GM20431 (cell line): ENCODE data around the gene NR0B2.

Experiments
- in situ Hi-C: fragments of 300-500 bp; cut with MseI, MboI; formaldehyde crosslinking; loops from one replicate; pipeline ENCODE4 v1.15.0; 2020; ENCODE audit warnings: low sequenced_read_pairs; ENCODE audit not compliant: unreplicated experiment

Gene NR0B2

DNA sequence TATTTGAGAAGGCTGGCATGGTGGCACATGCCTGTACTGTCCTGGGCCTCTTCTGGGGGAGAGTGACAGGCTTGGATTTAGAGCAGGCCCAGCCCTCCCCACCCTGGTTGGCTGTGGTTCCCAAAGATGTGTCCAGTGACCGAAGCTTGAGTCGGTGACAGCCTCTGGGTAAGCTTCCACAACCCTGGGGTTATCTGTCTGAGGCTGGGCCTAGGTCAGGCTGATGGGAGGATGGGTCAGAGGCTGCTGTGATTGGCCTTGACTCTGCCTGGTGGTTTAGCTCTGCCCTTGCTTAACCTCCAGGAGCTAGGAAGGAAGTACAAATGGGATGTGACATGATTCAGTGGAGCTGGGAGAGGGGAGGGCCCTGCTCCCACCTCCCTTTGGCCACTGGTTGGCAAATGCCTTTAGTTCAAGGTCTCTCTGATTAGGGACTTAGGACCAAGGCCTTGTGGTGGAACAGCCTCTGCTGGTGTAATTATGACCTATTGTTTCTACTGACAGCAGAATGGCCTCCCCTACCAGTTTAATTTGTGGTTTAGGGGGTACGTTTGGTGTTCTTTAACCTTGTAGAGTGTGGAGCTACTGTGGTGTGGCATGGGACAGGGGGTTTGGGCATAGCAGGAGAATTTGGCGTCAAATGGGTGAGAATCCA lies 24.4 kb upstream of the NR0B2 start:
- in situ Hi-C loops, result no loop called here

DNA sequence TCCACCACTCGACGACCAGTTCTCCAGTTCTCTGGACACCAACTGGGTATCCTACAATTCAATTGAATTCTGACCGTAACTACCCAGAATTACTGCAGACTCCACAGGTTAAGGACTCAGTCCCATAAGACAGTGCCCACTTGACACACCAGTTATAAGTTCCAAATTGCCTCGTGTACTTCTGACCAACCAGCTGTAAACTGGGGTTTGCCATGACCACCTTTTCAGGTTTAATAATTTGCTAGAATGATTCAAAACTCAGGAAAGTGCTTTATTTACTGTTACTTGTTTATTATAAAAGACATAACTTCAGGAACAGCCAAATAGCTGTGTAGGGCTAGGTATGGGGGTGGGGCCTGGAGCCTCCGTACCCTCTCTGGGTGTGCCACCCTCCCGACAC lies 23.0 kb upstream of the NR0B2 start:
- in situ Hi-C loops, result no loop called here

DNA sequence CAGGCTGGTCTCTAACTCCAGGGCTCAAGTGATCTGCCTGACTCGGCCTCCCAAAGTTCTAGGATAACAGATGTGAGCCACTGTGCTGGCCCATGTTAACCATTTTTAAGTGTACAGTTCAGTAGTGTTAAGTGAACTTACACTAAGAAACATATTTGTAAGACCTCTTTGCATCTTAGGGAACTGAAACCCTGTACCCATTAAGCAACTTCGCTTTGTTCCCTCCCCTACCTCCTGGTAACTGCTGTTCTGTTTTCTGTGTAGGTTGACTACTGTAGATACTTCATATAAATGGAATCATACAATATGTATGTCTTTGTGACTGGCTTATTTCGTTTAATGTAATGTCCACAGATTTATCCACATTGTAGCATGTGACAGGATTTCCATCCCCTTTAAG lies 18.8 kb upstream of the NR0B2 start:
- in situ Hi-C loops, result no loop called here

DNA sequence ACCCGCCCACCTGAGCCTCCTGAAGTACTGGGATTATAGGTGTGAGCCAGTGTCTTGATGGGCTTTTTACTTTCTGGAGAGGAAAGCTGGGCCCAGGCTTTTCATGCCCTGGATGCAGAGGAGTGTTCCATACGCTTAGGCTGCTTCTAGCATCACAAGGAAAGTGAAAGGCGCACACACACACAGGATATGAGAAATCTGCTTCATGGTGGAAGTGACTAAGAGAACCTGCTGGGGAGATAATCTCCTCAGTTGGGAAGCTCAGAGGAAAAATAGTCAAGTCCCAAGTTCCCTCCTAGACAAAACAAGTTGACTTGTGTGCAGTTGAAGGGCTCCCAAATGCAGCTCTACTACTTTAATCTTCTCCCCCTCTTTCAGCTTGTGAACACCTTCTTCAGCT lies 9.9 kb upstream of the NR0B2 start:
- in situ Hi-C loops, result no loop called here

DNA sequence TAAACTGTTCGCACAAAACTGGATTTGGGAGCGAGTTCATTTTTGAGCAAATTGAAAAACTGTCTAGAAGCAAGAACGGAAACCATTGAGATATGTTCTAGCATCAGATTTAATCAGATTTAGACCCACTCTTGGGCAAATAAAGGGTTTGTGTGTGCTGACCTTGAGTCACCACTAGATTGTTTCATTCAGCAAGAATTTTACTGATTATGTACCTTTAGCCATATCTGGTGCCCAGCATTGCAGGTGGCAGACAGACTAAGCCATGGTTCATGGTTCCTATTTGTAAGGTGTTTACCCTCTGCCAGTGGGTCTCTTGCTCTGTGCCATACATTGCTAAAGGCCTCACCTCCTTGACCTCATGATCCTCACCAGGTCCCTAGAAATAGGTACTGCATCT lies 9.1 kb upstream of the NR0B2 start:
- in situ Hi-C loops, result no loop called here

DNA sequence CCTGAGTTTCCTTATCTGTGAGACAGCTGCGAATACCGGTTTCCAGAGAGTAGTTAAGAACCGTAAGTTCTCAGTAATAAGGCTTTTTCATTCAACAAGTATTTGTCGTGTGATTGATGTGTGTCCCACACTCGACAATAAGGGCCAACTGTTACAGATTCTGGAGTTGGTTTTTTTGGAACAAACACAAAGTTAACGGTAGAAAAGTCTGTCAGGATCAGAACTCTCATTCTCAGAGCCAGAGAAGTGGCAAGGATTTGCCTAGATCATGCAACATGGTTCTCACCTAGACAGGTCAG lies 8.6 kb upstream of the NR0B2 start:
- in situ Hi-C loops, result no loop called here

DNA sequence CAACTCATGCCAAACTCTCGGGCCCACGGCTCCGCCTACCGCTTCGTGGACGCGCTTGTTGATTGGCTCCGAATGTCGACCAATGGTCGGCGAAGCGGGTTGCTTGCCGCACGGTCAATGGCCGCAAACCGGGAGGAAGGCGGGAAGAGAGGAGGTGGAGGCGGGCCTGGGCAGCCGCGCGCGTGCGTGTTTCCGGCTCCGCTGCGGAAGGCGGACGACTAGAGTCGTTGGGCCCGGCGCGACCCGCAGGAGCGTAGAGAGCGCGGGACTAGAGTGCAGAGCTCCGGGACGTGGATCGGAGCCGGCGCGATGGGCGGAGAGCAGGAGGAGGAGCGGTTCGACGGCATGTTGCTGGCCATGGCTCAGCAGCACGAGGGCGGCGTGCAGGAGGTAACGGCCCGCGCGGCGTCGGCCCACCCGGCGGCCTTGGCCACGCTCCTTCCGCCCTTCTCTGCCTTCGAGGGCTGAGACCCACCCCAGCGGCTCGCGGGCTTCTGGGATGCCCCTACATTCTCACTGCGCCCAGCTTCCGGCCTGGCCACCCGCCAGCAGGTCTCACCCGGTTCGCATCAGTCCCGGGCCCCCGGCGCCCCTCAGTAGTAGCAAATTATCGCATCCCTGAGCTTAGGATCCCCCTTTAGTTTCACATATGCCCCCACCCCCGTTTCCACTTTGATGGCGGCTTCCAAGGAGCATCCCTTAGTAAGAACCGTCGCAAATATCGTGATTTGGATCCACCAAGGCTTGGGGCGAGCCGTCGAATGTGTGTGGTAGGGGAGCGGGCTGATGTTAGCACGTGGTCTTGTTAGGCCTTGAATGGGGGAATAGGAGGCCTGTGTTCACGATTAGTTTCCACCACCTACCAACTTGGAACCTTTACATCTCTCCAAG lies 8.0 kb upstream of the NR0B2 start, which contains the start of gene NUDC:
Gene NUDC, plus strand, starts transcription at position 204 of the 891 bp plus-strand sequence. Its CDS starts 106 bp downstream, at position 310.
- in situ Hi-C loops, result no loop called here

DNA sequence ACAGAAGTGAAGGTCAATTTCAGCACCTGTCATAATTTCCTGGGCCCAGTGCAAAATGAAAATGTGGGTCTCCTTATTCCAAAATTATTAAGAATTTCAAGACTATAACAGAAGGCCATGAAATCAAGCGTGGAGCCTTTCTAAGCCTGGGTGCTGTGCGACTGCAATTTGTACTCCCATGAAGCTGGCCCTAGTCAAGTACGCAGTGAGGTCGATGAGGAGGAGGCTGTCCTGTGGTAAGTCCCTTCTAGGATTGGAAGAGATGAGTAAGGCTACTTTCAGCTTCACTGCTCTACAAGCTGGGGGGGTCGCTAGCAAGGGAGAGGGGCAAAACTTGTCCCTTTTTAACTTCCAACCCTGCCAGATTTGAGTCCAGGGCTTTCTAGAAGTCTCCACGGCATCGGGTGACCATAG lies 7.4 kb upstream of the NR0B2 start:
- in situ Hi-C loops, result no loop called here

DNA sequence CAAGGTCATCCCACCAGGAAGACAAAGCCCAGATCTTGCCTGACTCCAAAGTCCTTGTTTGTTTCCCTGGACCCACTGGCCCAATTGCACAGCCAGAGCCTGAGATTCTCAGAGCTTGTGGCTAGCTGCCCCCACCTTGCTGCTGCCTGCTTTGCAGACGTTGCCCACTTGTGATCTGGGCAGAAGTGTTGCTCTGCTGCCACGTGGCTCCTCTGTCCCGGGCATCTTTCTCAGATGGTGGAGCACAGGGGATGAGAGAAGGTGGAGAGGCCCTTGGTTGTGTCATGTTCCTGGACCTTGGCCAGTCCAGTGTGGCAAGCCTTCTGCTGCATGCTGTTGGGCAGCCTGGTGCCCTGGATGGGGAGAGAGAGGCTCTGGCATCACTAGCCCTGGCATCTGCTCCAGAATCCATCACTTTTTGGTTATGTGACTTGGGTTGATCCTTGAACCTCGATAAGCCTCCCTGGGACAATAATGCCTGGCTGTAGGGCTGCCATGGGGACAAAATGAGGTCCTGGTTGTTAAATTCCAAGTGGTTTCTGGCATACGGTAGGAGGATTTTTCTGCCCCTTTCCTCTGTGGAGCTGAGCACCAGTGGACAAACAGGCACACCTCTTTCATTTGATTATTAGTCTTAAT lies 1.5 kb upstream of the NR0B2 start:
- in situ Hi-C loops, result no loop called here

DNA sequence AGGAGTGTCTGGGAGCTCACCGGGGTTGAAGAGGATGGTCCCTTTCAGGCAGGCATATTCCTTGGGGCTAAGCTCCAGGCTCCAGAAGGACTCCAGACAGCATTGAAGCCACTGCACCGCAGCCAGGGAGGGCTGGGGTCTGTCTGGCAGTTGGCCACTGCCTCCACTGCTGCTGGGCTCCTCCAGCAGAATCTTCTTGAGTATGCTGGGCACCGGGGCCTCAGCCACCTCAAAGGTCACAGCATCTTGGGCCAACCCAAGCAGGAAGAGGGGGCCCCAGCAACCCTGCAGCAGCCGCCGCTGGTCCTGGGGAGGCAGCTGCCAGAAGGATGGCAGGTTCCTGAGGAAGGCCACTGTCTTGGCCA lies 404 bp downstream of the NR0B2 start:
- in situ Hi-C loops, result no loop called here

DNA sequence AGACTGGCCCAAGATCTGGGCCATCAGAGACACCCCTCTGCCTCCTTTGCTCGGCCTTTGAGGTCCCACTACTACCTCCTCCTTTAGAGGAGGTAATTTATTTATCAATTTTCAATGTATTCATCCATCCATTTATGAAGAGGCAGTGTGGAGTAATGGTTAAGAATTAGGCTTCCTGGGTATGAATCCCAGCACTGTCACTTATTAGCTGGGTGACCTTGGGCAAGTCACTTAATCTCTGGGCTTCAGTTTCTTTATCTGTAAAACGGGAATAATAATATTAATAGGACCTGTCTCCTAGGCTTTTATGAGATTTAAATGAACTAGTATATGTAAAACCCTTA lies 1.7 kb downstream of the NR0B2 start:
- in situ Hi-C loops, result no loop called here

DNA sequence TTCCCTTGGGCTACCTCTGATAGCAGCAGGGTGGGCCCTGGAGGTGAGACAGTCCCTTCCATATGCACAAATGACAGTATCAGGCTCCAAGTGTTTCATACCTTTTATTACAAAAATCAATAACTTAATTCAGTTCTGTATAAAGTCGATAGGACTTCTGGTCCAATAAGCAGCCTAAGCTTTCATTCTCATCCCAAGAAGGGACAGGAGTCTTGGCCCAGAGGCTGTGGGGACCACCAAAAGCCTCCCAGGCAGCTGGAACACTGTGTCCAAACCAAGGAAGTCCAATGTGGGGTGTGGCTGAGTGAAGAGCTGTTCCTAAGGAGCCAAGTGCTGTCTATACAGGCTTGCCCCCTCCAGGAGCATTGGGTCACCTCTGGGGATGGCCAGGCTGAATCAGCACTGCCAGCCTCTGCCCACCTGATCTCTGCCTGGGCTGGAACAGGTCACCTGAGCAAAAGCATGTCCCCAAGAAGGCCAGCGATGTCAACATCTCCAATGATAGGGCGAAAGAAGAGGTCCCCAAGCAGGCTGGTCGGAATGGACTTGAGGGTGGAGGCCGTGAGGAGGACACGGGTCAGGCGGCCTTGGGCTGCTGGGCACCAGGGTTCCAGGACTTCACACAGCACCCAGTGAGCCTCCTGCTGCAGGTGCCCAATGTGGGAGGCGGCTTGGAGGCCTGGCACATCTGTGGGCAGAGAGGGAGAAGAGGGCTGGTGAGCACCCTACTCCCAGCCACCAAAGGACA lies 2.2 kb downstream of the NR0B2 start:
- in situ Hi-C loops, result no loop called here

DNA sequence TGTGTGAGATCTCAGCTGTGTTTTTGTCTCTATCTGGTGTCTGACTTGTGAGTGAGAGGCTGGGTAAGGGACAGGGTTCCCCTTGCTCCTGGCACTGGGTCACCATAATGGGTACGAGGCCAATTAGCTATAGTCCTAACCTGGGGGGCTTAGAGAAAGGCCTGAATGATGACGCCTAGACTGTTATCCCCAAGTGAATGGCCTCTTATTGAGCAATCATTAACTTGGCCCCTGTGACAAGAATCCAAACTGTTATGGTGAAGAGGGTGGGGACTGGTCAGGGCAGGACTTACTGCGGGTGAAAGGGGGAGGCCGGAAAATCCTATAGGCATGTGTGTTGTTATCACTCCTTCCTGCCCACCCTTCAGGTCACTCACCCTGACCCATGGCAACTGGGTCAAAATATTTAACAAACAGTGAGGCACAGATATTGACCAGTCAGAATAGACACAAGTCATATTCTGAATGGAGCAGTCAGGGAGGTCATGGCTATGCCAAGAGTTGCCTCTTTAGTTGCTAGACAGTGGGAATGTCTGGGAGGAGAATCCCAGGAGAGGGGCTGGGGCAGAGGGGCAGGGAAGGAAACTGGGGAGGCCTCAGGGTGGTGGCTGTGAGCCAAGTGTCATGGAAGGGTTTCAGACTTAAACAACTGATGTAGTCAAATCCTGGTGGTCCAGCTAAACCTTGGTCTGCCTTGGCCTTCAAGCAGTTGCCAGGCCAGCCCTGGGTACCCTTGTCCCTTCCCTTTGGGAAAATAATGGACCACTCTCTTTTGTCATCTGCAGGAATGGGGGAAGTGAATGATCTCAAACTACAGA lies 3.2 kb downstream of the NR0B2 start:
- in situ Hi-C loops, result no loop called here

DNA sequence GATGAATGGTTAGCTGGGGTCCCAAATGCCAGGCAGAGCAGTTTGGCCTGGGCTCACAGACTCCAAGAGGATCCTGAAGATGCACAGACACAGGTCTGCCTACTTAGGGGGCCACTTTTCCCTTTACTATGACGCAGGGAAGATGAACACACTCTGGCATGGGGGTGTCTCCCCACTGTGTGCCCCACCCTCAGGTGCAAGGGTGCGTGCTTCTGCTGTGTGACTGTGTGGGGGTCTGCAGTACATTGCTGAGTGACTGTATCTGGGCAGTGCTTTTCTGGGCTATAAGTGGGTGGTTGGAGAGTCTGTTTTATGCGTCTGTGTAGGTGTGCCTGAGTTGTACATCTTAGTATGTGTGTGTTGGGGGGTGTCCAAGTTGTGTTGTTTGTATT lies 3.8 kb downstream of the NR0B2 start:
- in situ Hi-C loops, result no loop called here

DNA sequence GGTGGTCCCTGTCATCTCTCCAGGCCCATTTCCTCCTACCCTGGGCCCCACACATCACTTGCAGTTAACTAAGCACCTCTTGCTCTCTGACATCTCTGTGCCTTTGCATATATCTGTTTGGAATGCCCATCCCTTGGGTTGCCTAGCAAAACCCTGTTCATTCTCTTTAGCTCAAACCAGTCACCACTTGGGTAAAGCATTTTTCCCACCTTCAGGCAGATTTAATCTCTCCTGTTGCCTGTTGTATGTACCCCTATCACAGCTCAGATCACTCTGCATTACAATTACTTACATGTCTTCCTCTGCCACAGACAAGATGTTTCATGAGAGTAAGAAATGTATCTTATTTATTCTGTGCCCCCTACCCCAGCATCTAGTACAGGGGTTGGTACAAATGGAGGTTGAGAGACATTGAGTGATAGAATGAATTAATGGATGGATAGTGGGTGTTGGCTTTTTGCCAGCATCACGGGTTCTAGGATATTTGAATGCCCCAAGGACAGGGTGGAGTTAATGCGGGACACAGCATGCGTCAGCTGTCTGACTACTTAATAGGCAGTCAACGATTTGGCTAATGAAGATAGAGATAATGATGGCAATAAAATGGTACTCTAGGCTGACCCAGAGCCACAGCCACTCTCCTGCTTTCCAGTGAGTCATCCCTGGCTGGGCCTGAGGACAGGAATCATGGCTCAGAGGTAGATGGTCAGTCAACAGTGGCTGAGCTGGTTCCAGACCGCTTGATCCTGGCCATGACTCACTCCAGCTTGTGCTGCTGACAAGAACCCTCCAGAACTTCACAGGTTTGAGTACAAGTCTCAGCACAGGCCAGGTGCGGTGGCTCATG lies 6.5 kb downstream of the NR0B2 start:
- in situ Hi-C loops, result no loop called here

DNA sequence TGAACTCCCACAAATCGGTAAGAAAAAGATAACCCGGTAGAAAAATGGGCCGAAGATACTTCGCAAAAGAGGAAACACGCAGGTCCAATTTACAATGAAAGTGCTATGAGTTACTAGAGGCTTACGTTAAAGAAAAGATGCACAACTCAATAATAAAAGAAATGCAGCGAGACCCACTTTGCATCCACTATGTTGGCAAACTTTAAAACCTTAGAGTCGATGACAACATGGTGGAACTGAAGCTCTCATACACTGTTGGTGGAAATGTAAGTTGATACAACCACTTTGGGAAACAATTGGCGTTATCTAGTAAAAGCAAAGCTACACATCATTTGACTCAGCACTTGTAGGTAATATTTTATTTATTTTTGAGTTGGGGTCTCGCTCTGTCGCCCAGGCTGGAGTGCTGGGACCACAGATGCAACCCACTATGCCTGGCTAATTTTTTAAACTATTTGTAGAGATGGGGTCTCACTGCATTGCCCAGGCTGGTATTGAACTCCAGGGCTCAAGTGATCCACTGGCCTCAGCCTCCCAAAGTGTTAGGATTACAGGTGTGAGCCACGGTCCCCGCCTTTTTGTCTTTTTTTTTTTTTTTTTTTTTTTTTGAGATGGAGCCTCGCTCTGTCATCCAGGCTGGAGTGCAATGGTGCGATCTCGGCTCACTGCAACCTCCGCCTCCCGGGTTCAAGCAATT lies 12.8 kb downstream of the NR0B2 start:
- in situ Hi-C loops, result no loop called here

DNA sequence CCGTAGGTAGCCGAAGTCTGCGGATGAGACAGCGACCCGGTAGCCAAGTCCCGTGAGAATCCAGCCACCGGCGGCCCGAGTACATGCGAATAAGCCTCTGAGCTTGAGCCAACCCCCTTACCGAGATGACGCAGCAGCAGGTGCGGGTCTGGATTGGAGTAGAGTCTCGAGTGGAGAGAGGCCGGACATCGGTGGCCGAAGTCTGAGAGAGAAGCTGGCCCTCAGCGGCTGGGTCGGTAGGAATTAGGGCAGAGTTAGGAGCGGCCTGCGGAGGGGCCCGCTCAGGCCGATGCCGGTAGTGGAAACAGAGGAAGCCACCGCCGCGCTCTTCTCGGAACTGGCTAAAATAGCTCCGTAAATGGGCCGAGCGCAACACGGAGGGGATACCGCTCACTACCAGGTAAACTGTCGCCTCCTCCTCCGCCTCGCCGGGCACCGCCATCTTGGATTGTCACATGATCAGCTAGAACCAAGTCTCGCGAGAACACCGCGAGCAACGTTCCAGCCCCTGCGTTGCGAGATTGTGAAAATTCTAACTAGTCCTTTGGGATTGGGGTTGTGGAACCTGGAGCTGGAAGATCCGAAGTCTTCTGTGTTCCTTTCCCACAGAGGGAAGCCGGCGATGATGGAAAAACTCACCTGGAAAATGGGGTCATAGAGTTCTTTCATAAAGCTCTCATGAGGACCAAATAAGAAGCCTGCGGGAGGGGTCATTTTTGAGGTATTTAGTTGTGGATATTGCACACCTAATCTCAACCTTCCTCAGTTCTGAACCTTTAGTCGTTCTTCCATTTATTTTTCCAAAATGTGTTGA lies 13.6 kb downstream of the NR0B2 start, which contains the start of gene GPATCH3:
Gene GPATCH3, minus strand, starts transcription at position 467 of the 814 bp plus-strand sequence. Its CDS starts 25 bp downstream, at position 442.
- in situ Hi-C loops, result no loop called here

DNA sequence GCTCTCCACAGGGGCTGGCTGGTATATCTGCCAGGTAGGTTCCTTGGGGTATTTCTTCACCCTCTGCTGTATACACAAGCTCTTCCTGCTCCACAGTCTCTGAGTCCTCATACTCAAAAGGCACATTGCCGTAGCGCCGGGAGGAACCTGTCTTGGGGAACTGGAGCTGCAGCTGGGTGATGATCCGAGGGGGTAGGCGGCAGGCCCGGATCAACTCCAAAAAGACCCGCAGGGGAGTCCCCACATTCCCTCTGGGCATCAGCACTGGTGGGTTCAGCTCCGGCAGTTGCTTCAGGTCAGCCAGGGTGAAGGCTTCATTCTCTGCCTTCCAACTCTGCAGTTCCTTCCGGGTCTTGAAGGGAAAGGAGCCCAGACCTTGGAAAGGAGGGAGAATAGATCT lies 16.4 kb downstream of the NR0B2 start:
- in situ Hi-C loops, result no loop called here
